ENCODE data around the gene MT1A. TPM values are rescaled to one million over a fixed set of nuclear protein-coding genes. Genes with fewer than 3 reads are reported as not detected.
A peak's percentile ranks its signal among the peaks of the same experiment; 100 is the strongest.

Gene MT1A
- not detected for total RNA-seq

DNA sequence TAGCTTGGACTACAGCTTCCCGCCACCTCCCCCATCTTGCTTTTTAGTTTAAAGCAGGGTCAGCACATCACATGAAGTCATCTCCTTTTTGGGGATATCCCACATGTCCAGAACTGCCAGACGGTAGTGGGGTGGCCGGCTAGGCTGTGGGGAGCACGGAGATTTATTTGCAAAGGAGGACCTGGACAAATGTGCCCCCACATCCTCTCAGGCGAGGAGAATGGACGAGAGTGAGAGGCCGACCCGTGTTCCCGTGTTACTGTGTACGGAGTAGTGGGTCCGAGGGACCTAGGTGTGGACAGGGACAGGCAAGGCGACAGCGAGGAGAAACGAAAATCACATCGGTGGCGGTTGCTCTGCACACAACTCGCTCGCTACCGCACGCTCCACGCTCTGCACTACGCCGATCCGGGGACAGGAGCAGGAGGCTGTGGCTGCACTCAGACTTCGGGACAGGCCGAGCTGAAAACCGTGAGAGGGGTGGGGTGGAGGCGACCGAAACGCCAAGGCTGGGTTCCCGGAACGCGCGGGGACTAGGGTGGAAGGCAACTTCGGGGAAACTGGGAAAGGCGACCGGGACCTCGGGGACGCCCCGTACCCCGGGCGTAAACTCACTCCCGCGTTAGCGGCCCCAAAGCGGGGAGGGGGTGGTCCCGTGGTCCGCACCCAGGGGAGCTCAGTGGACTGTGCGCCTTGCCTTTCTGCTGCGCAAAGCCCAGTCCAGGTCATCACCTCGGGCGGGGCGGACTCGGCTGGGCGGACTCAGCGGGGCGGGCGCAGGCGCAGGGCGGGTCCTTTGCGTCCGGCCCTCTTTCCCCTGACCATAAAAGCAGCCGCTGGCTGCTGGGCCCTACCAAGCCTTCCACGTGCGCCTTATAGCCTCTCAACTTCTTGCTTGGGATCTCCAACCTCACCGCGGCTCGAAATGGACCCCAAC is at the start of gene MT1A:
MT1A (plus strand) TSS at position 853 of the 937 bp plus-strand sequence; CDS start at position 926, 73 bp downstream.
- peak; percentile 41 for DNase-seq

DNA sequence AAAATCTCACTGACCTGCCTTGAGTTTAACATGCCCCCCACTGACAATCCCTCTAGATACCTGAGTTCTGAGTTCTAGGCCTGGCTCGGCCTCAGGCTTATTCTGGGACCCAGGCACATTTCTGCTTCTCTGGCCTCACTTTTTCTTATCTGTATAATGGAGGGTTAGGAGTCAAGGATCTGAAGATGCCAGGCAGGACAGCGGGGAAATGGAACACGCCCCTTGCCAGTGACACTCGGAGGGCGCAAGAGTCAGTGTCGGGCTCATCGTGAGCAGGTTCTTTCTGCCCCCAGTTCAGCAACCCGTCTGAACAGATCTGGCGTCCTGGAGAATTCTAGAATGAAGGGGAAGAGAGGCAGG is 49.7 kb upstream of the MT1A start:
- no peak for DNase-seq

DNA sequence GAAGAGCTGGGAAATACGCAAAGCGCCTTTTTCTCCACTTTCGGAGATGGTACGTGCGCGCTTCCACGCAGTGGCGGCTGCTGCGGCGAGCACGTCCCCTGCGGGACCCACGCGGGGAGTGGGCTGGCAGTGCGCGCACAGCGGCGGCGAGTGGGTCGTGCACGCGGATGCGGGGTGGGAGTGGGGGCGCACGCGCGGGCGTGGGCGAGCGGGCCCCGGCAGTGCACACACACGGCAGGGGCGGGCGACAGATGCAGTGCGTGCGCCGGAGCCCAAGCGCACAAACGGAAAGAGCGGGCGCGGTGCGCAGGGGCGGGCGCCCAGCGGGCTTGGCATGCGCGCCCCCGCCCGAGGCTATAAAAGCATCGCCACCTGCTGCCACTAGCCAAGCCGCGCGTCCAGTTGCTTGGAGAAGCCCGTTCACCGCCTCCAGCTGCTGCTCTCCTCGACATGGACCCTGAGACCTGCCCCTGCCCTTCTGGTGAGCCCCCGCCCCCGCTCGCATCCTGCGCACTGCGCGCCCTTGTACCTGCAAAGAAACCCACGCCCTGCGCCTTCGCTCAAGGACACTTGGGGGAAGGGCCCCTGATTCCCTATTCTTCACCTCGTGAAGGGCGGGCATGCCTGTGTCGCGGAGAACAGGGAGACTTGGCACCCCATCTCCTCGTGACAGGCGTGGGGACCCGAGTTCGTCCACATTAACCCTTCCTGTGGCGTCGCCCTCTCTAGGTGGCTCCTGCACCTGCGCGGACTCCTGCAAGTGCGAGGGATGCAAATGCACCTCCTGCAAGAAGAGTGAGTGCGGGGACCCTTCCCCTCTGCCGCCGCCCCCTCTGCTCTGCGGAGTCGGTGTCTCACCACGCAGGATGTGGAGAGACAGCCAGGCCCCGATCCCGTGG is 49.1 kb upstream of the MT1A start, which contains the start of gene MT3:
MT3 (plus strand) TSS at position 388 of the 899 bp plus-strand sequence; CDS start at position 451, 63 bp downstream.
- DNase-seq: peak; percentile 74

DNA sequence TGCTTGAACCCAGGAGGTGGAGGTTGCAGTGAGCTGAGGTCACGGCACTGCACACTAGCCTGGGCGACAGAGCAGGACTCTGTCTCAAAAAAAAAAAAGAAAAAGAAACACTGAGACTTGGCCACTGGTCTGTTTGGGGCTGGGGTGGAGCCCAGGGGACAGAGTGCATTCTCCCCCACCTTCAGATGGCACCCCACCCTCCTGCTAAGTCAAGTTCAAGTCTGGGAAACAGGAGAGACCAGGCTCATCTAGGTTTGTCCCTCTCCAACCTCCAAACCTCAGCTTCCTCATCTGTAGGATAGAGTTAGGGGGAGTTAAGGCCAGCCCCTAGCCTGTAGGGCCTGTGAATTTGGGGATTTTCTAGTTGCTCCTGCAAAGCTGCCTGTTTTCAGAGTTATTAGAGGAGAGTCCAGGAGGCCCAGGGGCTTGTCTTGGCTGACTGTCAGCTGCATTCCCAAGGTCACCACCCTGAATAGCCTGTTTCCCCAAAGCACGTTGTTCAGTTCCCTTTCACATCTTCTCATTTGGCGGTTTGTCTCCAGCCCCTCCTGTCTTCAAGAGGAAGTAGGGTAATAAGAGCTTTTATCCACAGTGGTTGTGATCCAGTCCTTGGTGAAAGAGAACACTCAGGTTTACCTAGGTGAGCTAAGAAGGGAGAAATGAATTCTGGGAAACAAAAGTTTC is 46.9 kb upstream of the MT1A start:
- no peak for DNase-seq

DNA sequence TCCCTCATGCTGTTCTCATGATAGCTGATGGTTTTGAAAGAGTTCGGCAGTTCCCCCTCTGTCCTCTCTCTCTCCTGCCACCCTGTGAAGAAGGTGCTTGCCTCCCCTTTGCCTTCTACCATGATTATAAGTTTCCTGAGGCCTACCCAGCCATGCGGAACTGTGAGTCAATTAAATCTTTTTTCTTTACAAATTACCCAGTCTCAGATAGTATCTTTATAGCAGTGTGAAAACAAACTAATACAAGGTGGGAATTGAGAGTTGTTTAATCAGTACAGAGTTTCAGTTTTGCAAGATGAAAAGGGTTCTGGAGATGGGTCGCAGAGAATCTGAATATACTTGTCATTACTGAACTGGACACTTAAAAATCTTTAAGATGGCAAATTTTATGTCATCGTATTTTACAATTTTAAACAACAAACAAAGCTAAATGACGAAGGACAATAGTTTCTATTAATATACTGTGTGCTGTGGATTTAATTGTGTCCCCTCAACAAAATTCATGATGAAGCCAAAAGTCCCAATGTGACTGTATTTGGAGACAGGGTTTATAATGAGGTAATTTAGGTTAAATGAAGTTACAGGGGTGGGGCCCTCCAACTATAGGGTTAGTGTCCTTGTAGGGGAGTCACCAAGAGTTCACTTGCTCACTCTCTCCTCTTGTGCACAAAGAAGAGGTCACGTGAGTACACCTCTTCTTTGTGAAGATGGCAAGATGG is 44.7 kb upstream of the MT1A start:
- no peak for DNase-seq

DNA sequence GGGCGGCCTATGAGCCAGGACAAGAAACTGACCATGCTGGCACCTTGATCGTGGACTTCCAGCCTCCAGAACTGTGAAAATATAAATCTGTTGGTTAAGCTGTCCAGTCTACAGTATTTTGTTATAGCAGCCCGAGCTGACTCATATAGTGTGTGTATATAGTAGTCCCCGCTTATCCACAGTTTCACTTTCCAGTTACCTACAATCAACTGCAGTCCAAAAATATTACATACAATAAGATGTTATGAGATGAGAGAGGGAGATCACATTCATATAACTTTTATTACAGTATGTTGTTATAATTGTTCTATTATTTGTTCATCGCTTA is 44.2 kb upstream of the MT1A start:
- no peak for DNase-seq

DNA sequence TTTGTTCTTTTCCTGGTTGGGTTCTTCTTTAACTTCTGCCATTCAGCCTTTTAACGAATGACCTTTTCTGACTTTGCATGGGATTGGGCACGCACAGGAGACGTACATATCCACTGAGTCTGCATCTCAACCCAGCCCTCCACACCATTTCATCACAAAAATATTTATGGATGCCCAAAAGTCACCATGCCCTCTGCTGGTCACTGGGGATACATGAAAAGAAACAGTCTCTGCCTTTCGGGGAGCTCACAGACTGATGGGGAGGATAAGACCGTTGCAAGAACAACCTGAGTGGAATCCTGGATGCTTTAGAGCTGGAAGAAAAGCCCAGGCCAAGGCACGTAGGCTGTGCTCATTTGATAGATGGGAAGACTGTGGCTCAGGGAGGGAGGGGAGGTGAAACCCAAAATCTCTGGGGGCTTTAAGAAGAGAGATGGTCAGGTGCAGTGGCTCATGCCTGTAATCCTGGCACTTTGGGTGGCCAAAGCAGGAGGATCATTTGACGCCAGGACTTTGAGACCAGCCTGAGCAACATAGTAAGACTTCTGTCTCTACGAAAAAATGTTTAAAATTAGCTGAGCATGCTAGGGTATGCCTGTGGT is 38.0 kb upstream of the MT1A start:
- DNase-seq: peak; percentile 42

DNA sequence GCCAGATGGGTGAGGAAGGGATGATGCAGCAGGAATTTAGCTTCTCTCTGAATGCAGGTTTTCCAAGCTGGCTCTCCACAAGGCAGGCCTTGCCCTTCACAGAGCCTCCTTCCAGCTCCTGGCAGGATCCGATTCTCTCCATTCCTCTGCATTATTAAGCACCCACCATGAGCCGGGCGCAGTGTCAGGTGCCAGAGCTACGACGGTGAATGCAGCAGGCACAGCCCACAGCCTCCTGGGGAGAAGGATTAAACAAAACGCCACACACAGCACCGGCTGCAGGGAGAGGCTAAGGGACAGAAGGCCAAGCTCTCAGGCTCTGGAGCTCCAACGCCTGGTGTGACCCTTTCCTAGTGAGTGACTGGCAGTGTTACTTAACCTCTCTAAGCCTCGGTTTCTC is 37.1 kb upstream of the MT1A start:
- no peak for DNase-seq

DNA sequence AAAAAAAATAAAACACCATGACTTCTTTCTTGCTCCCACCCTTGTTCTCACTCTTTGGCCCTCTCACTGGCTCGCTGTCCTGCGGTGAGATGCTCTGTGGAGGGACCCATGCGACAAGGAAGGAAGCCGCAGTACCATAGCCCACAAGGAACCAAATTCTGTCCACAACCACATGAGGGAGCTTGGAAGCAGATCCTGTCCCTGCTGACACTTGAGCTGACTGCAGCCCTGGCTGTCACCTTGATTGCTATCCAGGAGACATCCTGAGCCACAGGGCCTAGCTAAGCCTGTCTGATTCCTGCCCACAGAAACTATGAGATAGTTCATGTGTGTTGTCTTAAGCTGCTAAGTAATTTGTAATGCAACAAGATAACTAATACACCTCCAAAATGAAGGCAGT is 34.9 kb upstream of the MT1A start:
- no peak for DNase-seq

DNA sequence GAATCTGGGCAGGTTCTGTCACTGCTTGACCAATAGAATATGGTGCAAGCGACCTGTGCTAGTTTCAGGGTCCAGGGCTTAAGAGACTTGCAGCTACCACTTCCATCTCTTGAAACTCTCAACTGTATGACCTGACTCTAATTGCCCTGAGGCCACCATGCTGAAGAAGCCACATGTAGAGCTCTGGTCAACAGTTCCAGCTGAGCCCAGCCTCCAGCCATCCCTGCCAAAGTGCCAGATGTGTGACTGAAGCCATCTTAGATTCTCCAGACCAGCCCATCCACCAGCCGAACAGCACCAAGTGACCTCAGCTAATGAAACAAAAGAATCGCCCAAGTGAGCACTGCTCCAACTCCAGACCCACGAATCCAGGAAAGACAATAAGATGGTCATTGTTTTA is 33.5 kb upstream of the MT1A start:
- no peak for DNase-seq

DNA sequence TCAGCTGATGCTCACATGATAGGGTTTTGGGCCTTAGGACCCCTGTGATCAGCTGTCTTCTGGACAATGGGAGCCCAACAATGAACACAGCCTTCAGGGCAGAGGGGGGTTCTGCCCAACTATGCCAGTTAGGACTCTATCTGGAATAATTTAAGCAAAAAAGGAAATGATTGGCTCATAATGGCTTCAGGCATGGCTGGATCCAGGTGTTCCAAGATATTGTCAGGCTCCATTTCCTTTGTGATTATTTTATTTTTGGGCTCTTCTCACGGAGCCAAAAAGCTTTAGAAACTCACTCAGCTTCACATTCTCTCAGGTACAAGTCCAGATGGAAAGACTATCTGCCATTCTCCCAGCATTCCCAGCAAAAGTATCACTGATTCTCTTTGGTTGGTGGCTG is 33.0 kb upstream of the MT1A start:
- no peak for DNase-seq

DNA sequence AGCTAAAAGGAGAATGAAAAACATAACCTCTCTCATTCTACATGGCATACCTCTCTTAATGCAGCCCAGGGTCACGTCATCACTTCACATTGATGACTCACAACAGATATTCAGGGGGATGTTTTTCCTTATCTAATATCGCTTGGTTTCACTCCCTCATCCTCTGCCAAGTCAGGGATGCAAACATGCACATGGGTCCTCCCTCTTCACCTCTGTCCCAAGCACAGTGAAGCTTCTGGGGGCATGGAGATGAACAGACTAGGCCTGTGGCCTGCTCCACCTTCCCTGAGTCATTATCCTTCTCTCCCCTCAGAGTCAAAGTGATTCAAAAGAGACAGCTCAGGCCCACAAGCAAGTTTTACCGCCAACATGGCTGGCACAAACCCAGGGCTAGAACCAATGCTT is 32.4 kb upstream of the MT1A start:
- DNase-seq: no peak

DNA sequence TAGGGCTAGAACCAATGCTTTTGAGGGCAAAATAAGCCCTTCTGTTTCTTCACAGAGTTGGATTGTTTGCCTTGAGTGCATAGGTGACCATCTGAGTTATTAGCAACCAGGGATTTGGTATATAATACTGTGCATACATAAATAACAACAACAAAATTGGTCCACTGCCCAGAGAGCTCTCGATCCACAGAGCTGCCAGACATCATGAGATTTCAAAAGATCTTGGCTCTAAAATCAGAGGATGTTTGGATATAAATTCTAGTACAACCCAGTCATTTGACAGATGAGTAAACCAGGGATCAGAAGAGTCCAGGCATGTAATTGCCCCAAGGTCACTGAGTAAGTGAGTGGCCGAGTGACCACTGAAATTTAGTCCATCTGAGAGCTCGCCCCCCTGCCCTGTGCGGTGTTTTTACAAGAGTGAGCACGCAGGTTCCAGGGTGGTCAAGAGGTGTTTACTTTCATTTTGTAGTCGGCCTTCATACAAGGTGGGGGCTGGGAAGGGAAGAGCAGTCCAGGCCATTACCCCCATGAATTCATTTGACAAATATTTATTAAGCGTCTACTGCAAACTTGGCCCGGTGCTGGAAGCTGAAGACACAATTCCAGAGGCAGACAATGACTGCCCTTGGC is 31.9 kb upstream of the MT1A start:
- DNase-seq: no peak

DNA sequence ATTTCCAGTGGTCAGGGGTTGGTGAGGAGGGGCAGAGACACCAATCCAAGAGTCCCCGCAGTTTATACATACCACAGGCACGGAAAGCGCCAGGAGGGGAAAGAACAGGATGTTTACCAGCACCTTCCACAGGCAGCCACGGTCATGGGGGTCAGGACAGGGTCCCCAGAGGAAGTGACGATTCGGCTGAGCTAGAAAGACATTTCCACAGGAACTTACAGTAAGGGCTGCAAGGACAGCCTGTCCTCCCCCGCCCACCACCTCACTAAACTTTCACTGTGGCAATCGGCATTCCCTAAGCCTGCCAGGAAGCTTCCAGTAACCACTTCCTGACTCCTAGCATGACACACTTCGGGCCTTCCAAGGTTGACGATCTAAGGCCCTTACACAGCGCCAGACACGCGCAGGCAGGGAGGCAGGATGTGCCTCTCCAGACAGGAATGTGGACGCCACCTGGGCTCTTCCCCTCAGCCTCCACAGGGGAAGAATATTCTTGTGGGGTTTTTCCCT is 31.3 kb upstream of the MT1A start:
- no peak for DNase-seq

DNA sequence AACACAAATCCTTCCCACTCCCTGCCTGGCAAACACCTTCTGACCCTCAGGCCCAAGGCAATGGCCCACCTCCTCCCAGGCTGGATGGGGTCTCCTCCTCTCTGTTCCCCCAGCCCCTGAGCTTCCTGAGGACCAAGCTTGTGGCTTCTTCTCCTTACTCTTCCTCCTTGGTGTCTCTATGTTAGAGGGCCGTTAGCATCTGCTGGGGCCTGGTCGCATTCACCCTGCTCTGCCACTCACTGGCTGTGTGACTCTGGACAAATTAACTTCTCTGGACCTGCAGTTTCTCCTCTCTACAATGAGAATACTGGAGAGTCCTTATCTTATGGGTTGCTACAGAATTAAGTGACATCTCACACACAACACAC is 30.8 kb upstream of the MT1A start:
- DNase-seq: no peak

DNA sequence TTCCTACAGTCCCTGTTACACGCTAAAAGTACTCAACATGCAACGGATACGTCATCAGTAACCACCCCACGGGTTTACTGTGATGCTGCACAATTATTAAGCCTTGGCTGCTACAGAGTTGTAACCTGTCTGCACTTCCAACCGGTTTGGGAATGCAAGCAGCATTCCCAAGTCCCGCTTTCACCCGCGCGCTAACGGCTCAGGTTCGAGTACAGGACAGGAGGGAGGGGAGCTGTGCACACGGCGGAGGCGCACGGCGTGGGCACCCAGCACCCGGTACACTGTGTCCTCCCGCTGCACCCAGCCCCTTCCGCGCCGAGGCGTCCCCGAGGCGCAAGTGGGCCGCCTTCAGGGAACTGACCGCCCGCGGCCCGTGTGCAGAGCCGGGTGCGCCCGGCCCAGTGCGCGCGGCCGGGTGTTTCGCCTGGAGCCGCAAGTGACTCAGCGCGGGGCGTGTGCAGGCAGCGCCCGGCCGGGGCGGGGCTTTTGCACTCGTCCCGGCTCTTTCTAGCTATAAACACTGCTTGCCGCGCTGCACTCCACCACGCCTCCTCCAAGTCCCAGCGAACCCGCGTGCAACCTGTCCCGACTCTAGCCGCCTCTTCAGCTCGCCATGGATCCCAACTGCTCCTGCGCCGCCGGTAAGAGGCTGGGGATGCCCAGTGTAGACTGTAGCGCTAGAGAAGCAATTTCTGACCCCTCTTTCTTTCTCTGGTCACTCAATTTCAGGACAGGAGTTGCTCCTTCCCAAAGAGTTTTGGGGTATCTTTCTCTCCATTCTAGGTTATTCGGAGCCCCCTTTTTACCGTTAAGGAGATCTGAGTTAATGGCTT is 30.2 kb upstream of the MT1A start, which contains the start of gene MT2A:
MT2A (plus strand) TSS at position 542 of the 833 bp plus-strand sequence; CDS start at position 614, 72 bp downstream.
- DNase-seq: peak; percentile 85

DNA sequence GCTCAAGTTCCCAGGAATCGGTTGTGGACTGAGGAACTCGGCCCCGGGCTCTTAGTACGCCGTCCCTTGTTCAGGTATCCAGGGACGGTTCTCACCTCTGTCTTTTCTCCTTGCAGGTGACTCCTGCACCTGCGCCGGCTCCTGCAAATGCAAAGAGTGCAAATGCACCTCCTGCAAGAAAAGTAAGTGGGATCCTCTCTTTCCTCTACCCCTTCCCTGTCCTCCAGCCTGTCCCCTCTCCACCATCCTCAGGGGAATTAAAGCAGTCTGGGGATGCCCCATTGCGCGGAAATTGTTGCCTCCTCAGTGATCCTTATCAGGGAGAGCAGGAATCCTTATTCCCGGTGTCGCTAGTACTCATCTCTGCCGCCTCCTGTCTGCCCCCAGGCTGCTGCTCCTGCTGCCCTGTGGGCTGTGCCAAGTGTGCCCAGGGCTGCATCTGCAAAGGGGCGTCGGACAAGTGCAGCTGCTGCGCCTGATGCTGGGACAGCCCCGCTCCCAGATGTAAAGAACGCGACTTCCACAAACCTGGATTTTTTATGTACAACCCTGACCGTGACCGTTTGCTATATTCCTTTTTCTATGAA is 29.5 kb upstream of the MT1A start:
- no peak for DNase-seq

DNA sequence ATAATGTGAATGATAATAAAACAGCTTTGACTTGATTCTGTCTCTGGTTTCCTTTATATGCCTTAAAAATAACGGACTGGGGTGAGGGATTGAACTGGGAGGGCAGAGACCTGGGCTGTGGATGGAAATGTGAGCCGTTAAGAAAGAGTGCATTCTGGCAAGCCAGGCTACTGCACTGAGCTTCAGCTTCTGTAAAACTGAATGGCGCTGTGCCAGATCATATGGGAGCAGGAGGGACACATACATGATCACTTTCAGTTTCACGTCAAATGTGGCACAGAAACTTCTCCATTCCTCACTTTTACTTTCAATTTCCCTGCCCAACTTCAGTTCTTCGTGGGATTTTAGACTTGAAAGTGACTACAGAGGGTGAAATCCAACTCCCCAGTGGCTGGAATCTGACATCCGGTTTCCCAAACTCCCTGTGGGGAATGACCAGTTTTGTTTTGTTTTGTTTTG is 29.0 kb upstream of the MT1A start:
- DNase-seq: peak; percentile 50

DNA sequence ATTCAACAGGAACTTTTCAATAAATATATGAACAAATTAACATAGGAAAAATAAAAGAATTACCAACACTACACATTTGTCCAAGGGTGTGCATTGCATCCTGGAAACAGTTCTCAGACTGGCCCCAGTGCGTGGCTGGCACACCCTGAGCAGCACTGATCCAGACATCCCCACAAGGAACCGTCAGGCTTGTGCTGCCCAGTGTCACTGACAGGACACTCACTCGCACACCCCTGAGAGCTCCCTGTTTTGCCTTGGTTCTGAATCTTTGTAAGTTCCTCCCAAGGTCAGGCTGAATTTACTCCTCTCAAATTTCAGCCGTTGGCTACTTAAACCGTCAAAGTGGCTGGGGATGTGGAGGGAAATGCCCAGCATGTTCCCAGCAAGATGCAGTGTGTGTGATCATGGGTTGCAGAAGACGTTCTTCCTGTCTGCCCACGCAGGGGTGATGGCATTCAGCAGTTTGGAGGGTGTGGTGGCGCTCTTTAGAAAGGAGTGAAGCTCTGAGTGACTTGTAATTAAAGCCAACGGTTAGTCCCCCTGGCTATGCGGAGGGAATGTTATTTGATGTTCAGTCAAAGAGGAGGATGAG is 28.4 kb upstream of the MT1A start:
- no peak for DNase-seq

Data from occipital lobe (tissue), 2 donors.